ENCODE data around the gene C18orf32.
A peak's percentile ranks its signal among the peaks of the same experiment; 100 is the strongest.
"Not testable (repeated sequence)": the region's sequence is repeated elsewhere in the genome, so short reads cannot be mapped to it uniquely, and the experiment has no call there.

C18orf32 gene

DNA sequence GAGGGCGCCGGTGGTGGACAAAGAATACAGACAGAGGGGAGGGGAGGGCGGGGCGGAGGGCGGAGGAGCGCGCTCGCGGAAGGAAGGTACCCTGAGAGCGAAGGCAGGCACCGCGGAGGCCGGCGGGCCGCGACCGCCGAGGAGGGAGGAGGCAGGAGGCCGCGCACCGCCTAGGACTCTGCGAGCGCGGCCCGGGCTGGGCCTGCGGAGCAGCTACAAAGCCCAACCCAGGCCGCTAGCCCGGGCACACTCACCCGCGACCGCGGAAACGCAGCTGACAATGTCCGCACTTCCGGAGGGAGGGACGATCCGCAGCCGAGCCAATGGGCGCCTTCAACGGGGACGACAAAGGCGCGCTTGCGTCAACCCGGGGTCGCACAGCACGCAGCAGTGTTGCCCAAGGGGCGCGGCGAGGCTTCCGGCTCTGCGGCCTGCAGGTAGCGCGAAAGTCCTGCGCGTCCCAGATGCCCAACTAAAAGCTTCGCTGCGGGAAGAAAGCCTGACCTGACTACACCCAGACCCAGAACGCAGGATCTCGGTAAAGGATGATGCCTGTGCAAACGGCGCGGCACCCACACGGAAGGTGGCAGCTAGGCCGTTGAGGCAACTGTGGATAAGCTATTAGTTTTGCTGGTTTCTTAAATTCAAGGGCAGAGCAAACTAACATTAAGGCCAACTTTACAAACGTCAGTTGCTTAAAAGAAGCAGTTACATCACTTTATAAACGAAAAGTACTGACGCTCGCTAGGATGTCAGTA, at the start of gene C18orf32:
Gene C18orf32 (minus strand): TSS at position 282 of the 758 bp plus-strand sequence. CDS start 3,486 bp downstream, outside the sequence.
- DNase-seq (ENCODE audit: low read depth) = peak; percentile 92

DNA sequence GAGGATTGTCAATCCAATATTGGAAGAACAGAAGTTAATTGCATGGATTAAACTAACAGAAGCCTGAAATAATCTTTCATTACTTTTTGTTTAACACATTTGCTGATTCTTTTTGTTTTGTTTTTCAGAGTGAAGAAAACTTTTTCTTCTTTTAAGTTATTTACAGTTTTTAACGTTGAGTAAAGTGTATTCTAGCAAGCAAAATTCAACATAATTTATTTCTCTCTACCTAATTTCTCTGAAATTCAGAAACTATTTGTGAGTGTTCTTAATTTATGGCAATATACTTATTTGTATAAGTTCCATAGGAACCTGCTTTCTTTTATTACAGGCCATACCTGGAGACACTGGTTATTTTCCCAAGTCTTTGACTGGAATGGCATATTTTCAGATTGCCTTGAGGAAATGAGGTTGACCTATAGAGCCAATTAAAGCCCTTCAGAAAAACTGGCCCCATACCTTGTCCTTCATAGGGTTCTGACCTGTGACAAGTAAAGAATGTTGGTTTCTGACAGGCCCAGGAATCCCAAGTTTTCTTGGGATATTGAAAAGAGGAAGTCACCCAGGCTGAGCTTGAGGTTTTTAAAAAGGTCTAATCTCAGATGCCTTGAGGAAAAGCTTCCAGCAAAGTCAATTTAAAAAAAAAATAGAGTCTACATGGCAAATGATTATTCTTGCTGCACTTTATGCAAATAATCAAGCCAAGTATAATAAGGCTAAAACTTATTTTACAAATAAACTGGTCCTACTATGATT, 48.0 kb upstream of the C18orf32 start:
- DNase-seq (ENCODE audit: low read depth) = no peak

GRCh38 chr18:49531678-49532153, 44.7 kb upstream of the C18orf32 start:
- no peak for DNase-seq (ENCODE audit: low read depth)

GRCh38 chr18:49529596-49529995, 42.6 kb upstream of the C18orf32 start:
- DNase-seq (ENCODE audit: low read depth) = no peak

GRCh38 chr18:49527631-49528327, 40.7 kb upstream of the C18orf32 start:
- no peak for DNase-seq (ENCODE audit: low read depth)

DNA sequence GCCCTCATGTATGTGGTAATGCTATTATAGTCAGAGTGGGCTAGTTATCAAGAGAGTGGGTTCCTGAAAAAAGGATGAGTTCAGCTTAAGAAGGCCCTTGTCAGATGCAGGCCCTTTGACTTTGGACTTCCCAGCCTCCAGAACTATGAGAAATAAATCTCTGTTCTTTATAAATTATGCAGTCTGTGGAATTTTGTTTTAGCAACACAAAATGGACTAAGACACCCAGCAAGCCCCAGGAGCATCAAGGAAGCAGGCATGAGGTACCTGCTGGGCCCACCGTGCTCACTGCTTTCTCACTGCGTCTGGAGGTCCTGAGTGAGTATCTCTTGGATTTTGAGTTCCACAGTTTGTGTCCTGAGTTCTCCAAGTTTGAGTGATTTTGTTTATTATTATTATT, 38.9 kb upstream of the C18orf32 start:
- no peak for DNase-seq (ENCODE audit: low read depth)

DNA sequence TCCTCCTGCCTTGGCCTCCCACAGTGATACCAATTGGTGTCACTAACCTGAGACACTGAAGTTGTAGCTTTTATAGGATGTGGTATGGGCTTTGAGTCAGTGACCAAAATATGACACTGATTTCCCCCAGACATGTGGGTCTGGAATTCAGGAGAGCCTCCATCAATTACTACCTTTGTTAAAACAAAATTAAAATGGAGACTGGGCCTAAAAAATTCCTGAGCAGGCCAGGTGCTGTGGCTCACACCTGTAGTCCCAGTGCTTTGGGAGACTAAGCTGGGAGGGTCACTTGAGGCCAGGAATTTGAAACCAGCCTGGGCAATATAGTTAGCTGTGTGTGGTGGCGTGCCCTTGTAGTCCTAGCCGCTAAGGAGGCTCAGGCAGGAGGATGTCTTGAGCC, 37.9 kb upstream of the C18orf32 start:
- no peak for DNase-seq (ENCODE audit: low read depth)

GRCh38 chr18:49524349-49524748, 37.3 kb upstream of the C18orf32 start:
- no peak for DNase-seq (ENCODE audit: low read depth)

DNA sequence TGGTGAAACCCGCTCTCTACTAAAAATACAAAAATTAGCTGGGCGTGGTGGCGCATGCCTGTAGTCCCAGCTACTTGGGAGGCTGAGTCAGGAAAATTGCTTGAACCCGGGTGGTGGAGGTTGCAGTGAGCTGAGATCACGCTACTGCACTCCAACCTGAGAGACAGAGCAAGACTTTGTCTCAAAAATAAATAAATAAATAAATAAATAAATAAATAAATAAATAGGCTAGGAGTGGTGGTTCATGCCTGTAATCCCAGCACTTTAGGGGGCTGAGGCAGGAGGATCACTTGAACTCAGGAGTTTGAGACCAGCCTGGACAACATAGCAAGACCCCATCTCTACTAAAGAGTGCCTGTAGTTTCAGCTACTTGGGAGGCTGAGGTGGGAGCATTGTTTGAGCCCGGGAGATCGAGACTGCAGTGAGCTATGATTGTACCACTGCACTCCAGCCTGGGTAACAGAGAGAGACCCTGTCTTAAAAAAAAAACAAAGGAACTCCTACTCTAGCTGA, 36.6 kb upstream of the C18orf32 start:
- not testable (repeated sequence) for DNase-seq (ENCODE audit: low read depth)

- DNase-seq (ENCODE audit: low read depth) = no peak
Measured at GRCh38 chr18:49521216-49521835, 34.3 kb upstream of the C18orf32 start.

GRCh38 chr18:49520661-49521145, 33.7 kb upstream of the C18orf32 start:
- DNase-seq (ENCODE audit: low read depth) = peak; percentile 45

GRCh38 chr18:49519101-49519971, 32.3 kb upstream of the C18orf32 start:
- DNase-seq (ENCODE audit: low read depth) = no peak

DNA sequence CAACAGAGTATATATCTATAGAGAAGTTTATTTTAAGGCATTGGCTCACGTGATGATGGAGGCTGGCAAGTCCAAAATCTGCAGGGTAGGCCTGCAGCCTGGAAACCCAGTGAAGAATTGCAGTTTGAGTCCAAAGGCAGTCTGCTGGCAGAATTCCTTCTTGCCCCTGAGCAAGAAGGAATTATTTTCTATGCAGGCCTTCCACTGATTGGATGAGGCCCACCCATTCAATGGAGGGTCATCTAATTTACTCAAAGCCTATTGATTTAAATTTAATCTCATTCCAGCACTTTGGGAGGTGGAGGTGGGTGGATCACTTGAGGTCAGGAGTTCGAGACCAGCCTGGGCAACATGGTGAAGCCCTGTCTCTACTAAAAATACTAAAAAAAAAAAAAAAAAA, 30.4 kb upstream of the C18orf32 start:
- no peak for DNase-seq (ENCODE audit: low read depth)

DNA sequence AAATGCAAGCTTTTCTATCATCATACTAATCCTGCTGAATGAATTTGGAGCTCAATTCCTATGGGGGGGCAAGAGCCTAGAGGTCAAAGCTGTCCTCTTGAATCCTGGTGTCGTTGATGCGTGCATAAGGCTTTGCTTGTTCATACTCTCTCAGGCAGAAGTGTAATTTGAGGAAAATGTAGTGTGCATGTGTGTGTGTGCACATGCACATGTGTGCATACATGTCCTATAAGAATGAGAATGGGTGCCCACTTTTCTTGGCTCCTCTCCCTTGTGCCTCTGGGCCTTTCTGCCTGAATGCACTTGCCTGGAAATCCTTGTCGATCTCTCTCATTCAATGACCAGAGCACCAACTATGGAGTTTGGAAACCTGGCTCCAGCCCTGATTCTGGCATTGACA, 28.5 kb upstream of the C18orf32 start:
- DNase-seq (ENCODE audit: low read depth) = no peak

GRCh38 chr18:49515003-49515402, 28.0 kb upstream of the C18orf32 start:
- DNase-seq (ENCODE audit: low read depth) = not testable (repeated sequence)

DNA sequence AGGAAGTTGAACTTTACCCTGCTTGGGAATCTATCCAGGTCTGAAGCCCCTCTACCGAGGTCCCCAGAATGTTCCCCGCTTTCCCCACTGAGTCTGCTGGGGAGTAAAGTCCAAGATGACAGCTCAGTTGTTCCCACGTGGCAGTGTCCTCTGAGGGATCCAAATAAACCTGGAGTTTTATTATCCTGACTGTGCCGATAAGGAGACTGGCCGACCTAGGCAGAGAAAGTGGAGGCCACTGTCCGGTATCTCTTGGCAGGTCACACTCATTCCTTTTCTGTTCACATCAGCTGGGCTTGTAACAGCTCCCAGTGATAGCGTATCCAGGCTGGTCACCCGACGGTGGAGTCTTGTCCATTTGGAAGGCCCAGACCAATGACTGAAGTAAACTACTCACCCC, 27.5 kb upstream of the C18orf32 start:
- DNase-seq (ENCODE audit: low read depth) = no peak

- DNase-seq (ENCODE audit: low read depth) = not testable (repeated sequence)
Measured at GRCh38 chr18:49512876-49513275, 25.8 kb upstream of the C18orf32 start.

DNA sequence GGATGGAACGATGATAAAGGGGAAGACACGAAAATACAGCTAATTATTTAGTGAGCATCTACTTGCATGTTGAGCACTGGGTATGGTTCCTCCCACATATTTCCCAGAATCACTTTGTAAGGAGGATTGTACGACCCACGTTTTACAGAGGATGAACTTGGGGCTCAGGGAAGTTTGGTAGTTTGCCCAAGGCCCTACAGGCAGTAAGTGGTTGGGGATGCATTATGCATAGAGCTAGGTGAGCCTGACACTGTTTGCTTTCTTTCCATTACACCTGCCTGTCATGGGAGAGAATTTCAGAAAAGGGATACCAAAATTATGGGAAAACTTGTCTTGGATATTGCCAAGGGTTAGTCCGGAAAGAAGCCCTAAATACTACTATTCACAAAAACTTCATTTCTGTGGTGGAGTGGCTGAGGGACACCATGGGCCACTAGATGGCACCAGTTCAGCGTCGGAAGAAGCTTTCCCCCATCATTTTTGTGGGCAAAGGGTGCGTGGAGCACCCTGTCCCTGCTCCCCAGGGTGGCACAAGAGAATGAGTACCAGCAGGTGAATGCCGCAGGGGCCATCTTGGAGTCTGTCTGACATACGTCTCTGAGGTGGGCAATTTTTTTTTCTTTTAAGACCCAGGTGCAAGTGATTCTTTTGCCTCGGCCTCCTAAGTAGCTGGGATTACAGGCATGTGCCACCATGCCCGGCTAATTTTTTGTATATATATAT, 23.5 kb upstream of the C18orf32 start:
- DNase-seq (ENCODE audit: low read depth) = peak; percentile 60

DNA sequence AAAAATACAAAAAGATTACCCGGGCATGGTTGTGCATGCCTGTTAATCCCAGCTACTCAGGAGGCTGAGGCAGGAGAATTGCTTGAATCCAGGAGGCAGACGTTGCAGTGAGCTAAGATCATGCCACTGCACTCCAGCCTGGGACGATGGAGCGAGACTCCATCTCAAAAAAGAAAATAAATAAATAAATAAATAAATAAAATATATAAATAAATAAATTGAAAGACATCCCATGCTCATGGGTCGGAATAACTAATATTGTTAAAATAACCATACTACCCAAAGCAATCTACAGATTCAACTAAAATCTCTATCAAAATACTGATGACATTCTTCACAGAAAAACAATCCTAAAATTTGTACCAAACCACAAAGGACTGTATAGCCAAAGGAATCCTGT, 19.4 kb upstream of the C18orf32 start:
- DNase-seq (ENCODE audit: low read depth) = not testable (repeated sequence)

DNA sequence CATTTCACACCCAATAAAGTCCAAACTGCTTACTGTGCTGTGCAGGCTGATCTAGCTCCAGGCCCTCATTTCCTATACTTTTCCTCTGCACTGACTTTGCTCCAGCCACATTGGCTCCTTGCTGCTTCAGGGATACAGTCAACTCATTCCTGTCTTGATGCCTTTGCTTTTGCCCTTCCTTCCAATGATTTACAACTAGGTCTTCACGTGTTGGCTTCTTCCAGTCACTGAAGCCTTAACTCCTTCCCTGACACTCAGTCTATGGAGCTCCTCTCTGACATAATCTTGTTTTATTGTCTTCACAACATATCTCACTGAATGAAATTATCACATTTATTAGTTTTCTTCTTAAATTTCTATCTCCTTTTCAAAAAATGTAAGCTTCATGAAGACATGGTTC, 16.9 kb upstream of the C18orf32 start:
- no peak for DNase-seq (ENCODE audit: low read depth)

Measured in EH (cell line).